ENCODE data around the gene CYTH1. TPM values are rescaled to one million over a fixed set of nuclear protein-coding genes. Genes with fewer than 3 reads are reported as not detected.

The CYTH1 gene
- total RNA-seq, 1 experiment from 2014 or later: 34.3 TPM

DNA sequence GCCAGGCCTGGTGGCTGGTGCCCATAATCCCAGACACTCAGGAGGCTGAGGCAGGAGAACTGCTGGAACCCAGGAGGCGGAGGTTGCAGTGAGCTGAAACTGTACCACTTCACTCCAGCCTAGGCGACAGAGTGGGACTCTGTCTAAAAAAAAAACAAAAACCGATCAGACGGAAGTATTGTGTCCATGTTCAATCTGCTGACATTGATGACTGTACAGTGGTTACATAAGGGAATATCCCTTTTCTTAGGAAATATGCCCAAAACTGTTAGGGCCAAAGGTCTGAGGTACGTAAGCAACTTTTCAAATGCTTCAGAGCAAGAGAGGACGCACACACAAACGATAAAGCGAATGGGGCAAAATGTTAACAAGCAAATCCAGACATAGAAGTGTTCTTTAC, 135.0 kb downstream of the CYTH1 start:
- ATAC-seq (no peak), DNase-seq (ENCODE audit: low read depth, low spot score) (no peak)
- no peak overlapping the region for H3K27ac ChIP-seq (ENCODE audit: low read depth, low read length)
- no peak overlapping the region for H3K9ac ChIP-seq (ENCODE audit: low read length)
- H3K4me1 ChIP-seq (ENCODE audit: control insufficient read depth in 1 of 2, insufficient read depth in 2 of 2, low read length in 2 of 2): no peaks in the 10 kb centered on the region
- no peak overlapping the region for H3K4me2 ChIP-seq (ENCODE audit: low read length)
- no peaks in the 10 kb centered on the region for H3K9me3 ChIP-seq (ENCODE audit: control insufficient read depth in 1 of 2, insufficient read depth in 1 of 2, low read depth in 1 of 2, low read length in 2 of 2)
- POLR2A ChIA-PET: no interaction called here
- no TSS peak for BruUV-seq (replicated peaks)
- H3K79me2 ChIP-seq (ENCODE audit: insufficient read depth, low read length): no peaks in the 10 kb centered on the region
- RAD21 ChIA-PET (ENCODE audit: low non-redundant PET in 1 of 2, low total read pairs in 2 of 2, uncharacterized antibody in 2 of 2, unreplicated experiment in 2 of 2): no interaction called here
- H3K4me3 ChIP-seq (replicated peaks in 1 of 2; ENCODE audit: low read depth in 1 of 2, low read length in 2 of 2): no peak overlapping the region
- no peaks in the 10 kb centered on the region for H4K20me1 ChIP-seq (ENCODE audit: insufficient read depth)
- CTCF ChIA-PET: no interaction called here
- intact Hi-C loops (cut with micrococcal nuclease): no loop called here
- H3K27me3 ChIP-seq (ENCODE audit: insufficient read depth, low read length): peaks cover 10% of the 10 kb centered on the region; the same call in 1 of the 2 replicates
- H3K9me2 ChIP-seq (ENCODE audit: insufficient read depth): no peaks in the 10 kb centered on the region
- H2AFZ ChIP-seq (ENCODE audit: low read depth, low read length, poor library complexity, severe bottlenecking): no peak overlapping the region
- TF ChIP-seq YY1 (IDR thresholded peaks at IDR 0.05; ENCODE audit: extremely low read depth, insufficient replicate concordance, low read depth, low read length) (no peak), SRF (IDR thresholded peaks at IDR 0.05; ENCODE audit: low read depth) (no peak), CEBPB (IDR thresholded peaks at IDR 0.05; ENCODE audit: low read depth) (no peak), CBX3 (IDR thresholded peaks at IDR 0.05; ENCODE audit: low read depth) (no peak), TCF7L2 (IDR thresholded peaks at IDR 0.05; ENCODE audit: borderline replicate concordance, extremely low read depth, insufficient read depth, insufficient read length) (no peak), SP1 (IDR thresholded peaks at IDR 0.05; ENCODE audit: low read depth) (no peak), ELF1 (IDR thresholded peaks at IDR 0.05; ENCODE audit: borderline replicate concordance, low read depth) (no peak), EZH2phosphoT487 (IDR thresholded peaks at IDR 0.05; ENCODE audit: borderline replicate concordance) (no peak), RAD21 (IDR thresholded peaks at IDR 0.05; ENCODE audit: low read depth) (no peak), ZNF274 (IDR thresholded peaks at IDR 0.05; ENCODE audit: low read depth, low read length) (no peak), FOSL1 (IDR thresholded peaks at IDR 0.05; ENCODE audit: low read depth) (no peak)
- TF ChIP-seq, protein P1, sequence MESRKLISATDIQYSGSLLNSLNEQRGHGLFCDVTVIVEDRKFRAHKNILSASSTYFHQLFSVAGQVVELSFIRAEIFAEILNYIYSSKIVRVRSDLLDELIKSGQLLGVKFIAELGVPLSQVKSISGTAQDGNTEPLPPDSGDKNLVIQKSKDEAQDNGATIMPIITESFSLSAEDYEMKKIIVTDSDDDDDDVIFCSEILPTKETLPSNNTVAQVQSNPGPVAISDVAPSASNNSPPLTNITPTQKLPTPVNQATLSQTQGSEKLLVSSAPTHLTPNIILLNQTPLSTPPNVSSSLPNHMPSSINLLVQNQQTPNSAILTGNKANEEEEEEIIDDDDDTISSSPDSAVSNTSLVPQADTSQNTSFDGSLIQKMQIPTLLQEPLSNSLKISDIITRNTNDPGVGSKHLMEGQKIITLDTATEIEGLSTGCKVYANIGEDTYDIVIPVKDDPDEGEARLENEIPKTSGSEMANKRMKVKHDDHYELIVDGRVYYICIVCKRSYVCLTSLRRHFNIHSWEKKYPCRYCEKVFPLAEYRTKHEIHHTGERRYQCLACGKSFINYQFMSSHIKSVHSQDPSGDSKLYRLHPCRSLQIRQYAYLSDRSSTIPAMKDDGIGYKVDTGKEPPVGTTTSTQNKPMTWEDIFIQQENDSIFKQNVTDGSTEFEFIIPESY (IDR thresholded peaks at IDR 0.05; ENCODE audit: extremely low read depth, insufficient replicate concordance, low read length): no peak
- TF ChIP-seq, protein P2, sequence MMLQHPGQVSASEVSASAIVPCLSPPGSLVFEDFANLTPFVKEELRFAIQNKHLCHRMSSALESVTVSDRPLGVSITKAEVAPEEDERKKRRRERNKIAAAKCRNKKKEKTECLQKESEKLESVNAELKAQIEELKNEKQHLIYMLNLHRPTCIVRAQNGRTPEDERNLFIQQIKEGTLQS (IDR thresholded peaks at IDR 0.05): no peak
- no peaks in the 10 kb centered on the region for H3K36me3 ChIP-seq (ENCODE audit: control insufficient read depth in 1 of 2, insufficient read depth in 2 of 2, low read length in 2 of 2)

All from HCT116 (cell line).